ENCODE data around the gene MAPK8IP2.
"Not testable (repeated sequence)": the region's sequence is repeated elsewhere in the genome, so short reads cannot be mapped to it uniquely, and the experiment has no call there.

The MAPK8IP2 gene

GRCh38 chr22:50600967-50601668 is 525 bp downstream of the MAPK8IP2 start:
- DNase-seq: no peak

GRCh38 chr22:50601669-50602337 is 1.2 kb downstream of the MAPK8IP2 start:
- no peak for DNase-seq

GRCh38 chr22:50602338-50602700 is 1.7 kb downstream of the MAPK8IP2 start:
- no peak for DNase-seq

DNA sequence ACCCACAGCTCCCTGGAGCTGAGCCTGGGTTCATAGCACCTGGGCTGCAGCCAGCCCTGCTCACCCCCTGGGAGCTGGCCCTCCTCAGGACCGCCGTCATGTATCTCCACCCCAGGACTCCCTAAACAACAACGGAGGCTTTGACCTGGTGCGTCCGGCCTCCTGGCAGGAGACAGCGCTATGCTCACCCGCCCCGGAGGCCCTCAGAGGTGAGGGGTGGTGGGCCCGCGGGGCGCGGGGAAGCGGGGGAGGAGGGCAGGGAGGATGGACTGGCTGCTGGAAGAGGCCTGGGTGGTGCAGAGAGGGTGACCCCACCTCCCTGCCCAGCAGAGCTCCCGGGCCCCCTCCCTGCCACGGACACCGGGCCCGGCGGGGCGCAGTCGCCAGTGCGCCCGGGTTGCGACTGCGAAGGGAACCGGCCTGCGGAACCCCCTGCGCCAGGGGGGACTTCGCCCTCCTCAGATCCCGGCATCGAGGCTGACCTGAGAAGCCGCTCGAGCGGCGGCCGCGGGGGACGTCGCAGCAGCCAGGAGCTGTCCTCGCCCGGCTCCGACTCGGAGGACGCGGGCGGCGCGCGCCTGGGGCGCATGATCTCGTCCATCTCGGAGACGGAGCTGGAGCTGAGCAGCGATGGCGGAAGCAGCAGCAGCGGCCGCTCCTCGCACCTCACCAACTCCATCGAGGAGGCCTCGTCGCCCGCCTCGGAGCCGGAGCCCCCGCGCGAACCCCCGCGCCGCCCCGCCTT is 3.1 kb downstream of the MAPK8IP2 start:
- DNase-seq: no peak

DNA sequence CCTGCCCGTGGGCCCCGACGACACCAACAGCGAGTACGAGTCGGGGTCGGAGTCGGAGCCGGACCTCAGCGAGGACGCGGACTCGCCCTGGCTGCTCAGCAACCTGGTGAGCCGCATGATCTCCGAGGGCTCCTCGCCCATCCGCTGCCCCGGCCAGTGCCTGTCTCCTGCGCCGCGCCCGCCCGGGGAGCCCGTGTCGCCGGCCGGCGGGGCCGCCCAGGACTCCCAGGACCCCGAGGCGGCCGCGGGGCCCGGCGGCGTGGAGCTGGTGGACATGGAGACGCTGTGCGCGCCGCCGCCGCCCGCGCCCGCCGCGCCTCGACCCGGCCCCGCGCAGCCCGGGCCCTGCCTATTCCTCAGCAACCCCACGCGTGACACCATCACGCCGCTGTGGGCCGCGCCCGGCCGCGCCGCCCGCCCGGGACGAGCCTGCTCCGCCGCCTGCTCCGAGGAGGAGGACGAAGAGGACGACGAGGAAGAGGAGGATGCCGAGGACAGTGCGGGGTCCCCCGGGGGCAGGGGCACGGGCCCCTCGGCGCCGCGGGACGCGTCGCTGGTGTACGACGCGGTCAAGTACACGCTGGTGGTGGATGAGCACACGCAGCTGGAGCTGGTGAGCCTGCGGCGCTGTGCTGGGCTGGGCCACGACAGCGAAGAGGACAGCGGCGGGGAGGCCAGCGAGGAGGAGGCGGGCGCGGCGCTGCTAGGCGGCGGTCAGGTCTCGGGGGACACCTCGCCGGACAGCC is 3.8 kb downstream of the MAPK8IP2 start:
- DNase-seq: no peak

GRCh38 chr22:50605002-50605612 is 4.5 kb downstream of the MAPK8IP2 start:
- no peak for DNase-seq

GRCh38 chr22:50605613-50606074 is 5.1 kb downstream of the MAPK8IP2 start:
- DNase-seq: no peak

DNA sequence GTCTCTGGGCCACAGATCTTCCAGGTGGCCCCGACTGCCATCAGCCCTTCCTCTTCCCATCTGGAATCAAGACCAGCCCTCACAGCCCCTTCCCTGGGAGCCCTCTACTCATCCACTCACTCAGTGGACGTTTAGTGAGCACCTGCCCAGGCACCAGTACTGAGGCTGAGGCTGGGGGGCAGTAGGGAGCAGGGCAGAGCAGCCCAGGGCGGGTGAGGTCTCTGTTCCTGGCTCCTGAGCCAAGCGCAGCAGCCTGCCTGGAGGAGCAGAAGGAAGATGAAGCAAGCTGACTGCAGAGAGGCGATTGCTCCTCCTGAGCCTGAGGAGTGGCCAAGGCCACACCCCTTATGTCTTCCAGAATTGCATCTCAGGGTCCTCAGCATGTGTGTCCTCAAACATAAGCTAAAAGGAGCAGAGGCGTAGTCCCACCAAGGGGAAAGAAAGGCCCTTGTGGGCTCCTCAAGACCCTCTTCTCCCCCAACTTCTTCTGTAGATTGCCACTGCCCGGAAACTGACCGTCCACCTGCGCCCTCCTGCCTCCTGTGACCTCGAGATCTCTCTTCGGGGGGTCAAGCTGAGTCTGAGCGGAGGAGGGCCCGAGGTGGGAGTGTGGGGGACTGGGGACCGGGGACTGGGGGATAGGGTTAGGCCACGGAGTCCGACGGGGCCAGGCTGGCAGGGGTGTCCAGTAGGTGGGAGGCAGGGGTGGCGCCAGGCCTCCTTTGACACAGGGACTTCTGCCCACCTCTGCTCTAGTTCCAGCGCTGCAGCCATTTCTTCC is 5.8 kb downstream of the MAPK8IP2 start:
- DNase-seq: no peak

DNA sequence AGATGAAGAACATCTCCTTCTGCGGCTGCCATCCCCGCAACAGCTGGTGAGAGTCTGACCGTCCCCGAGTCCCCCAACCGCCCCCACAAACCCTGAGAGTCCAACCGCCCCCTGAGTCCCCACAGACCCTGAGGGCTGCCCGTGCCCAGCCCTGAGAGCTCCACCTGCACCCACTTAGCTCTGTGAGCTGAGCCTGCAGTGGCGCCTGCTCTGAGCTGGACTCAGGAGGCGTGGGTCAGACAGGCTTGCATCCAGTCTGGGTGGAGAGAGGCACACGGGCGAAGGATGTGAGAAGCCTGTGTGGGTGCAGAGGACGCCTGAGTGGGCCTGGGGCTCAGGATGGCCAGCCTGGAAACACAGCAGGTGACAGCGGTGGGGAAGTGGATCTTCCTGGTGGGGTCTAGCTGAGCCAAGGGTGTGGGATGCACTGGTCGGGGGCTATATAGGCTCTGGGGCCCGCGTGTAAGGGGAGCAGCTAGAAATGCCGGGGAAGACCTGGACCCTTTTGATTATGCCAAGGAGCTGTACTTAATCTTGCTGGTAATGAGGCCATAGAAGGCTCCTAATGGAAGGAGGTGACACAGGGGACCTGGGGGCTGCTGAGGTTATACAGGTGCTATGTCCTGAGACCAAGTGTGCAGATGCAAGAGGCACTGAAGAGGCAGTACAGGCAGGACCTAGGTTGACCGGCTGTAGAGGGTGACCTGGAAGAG is 6.5 kb downstream of the MAPK8IP2 start:
- DNase-seq: no peak

DNA sequence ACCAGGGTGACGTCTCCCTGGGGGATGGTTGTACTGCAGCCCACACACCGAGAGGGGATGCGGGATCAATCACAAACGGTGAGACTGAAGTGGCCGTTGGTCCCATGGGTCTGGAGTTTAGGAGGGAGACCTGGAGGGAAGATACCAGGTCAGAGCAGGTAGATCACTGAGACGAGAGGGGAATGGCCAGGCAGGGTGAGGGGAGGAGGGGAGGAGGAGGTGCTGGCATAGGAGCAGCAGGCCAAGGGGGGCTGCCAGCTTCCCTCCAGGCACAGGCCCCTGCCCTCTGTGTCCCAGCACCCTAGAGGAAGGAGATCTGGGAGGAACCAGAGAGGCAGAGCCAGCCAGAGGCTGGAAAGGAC is 7.0 kb downstream of the MAPK8IP2 start:
- DNase-seq: no peak

- DNase-seq: not testable (repeated sequence)
These were observed 7.7 kb downstream of the MAPK8IP2 start for GRCh38 chr22:50608058-50608840.

- DNase-seq: no peak
These were observed 8.4 kb downstream of the MAPK8IP2 start for GRCh38 chr22:50608996-50609395.

- no peak for DNase-seq
These were observed 9.0 kb downstream of the MAPK8IP2 start for GRCh38 chr22:50609599-50609998.

DNA sequence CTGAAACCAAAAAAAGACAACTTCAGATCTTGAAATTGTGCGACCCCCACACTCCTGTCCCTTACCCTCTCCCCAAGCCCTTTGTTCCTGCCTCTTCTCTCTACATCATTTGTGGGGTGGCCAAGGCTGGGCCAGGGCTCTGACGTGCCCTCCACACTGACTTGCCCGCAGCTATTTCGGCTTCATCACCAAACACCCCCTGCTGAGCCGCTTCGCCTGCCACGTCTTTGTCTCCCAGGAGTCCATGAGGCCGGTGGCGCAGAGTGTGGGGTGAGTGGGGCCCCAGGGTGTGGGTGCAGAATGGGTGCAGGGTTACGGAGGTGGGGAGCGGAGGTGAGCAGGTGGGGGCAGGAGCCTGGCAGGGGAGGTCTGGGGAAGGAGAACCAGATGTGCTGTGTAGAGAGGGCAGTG is 9.5 kb downstream of the MAPK8IP2 start:
- DNase-seq: no peak

DNA sequence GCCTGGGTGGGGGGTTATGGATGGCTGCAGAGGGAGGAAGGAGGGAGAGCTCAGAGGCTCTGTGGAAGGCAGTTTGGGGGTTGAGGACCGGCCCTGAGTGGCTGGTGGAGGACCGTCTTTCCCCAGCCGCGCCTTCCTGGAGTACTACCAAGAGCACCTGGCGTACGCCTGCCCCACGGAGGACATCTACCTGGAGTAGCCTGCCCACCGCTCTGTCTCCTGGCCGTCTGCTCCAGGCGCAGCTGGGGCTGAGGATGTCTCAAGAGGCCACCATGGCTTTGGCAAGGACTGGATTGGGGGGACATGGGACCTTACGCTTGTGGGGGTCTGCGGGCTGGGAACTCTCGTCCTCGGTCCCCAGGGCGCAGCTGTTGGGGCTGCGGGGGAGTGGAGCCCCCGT is 10.0 kb downstream of the MAPK8IP2 start:
- DNase-seq: no peak

DNA sequence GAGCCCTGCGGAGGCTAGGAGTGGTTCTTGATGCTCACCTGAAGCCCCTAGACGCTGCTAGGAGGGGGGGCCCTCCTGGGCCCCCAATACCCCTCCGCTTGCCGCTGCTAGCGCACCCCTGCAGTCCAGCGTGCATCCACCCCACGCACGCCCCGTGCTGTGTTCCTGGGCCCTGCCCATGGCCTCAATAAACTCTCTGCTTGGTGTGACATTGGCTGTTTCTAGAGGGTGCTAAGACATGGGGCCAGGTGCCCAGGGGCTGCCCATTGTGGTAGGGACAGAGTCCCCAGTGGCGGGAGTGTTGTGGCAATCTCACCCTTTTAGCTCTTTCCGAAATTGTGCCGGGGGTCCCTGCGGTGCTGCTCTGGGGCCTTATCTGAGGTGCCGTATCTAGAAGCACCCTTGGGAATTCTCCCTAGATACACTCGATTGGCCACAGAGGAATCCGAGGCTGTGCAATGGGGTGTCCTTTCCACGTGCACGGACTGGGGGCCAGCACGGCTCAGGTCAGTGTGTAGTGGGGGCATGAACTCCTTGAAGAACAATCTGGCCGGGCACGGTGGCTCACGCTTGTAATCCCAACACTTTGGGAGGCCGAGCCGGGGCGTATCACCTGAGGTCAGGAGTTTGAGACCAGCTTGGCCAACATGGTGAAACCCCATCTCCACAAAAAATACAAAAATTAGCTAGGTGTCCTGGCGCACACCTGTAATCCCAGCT is 10.9 kb downstream of the MAPK8IP2 start:
- DNase-seq: no peak

GRCh38 chr22:50612168-50612527 is 11.6 kb downstream of the MAPK8IP2 start:
- DNase-seq: no peak

- DNase-seq: no peak
These were observed 12.1 kb downstream of the MAPK8IP2 start for GRCh38 chr22:50612528-50613221.

Measured in T-helper 1 cell (primary cell).